WTC11 (cell line): Measurements from ENCODE around the gene OR6K3. TPM values are rescaled to one million over a fixed set of nuclear protein-coding genes. Genes with fewer than 3 reads are reported as not detected.
A peak's percentile ranks its signal among the peaks of the same experiment; 100 is the strongest.

Experiments
- ATAC-seq: fragments of 200-7000 bp; cut with Tn5 transposase; 2 replicates; pipeline ENCODE4 v1.10.0; 2021; ENCODE audit warnings: mild to moderate bottlenecking, moderate library complexity
- CTCF ChIA-PET: fragments of 300-600 bp; sonication (Branson Sonifier 250); formaldehyde crosslinking; loops from one replicate; lab custom pipeline; 2021; ENCODE audit warnings: antibody characterized with exemption; lab: Charles Lee
- POLR2A ChIA-PET: fragments of 350-600 bp; sonication (Branson Sonifier 250); formaldehyde crosslinking; loops from one replicate; lab custom pipeline; 2021; ENCODE audit warnings: antibody characterized with exemption; lab: Charles Lee
- DNase-seq: peaks from one replicate; pipeline ENCODE4 v3.0.0; 2021; ENCODE audit warnings: low spot score
- H3K27ac Mint-ChIP-seq: 2 replicates; pipeline ENCODE4 v1.8.0; 2021; ENCODE audit warnings: mixed read lengths
- H3K27me3 Mint-ChIP-seq: 2 replicates; pipeline ENCODE4 v1.8.0; 2021; ENCODE audit warnings: low read depth, mild to moderate bottlenecking, moderate library complexity, mixed read lengths
- H3K36me3 Mint-ChIP-seq: 2 replicates; pipeline ENCODE4 v1.8.0; 2021; ENCODE audit warnings: mixed read lengths
- H3K4me1 Mint-ChIP-seq: 2 replicates; pipeline ENCODE4 v1.8.0; 2022; ENCODE audit warnings: mixed read lengths
- H3K4me3 Mint-ChIP-seq: 2 replicates; pipeline ENCODE4 v1.8.0; 2021; ENCODE audit warnings: mild to moderate bottlenecking, moderate library complexity, mixed read lengths
- H3K9me3 Mint-ChIP-seq: 2 replicates; pipeline ENCODE4 v1.8.0; 2021; ENCODE audit warnings: mixed read lengths
- CREB1 ChIP-seq: sonication (generic); formaldehyde crosslinking; IDR thresholded peaks from 2 replicates; pipeline ENCODE4 v1.8.0; 2023; ENCODE audit warnings: mild to moderate bottlenecking, missing genetic modification reagents
- CTCF ChIP-seq: fragments of 200-600 bp; IDR thresholded peaks from 2 replicates; pipeline ENCODE4 v1.8.0; 2022; ENCODE audit warnings: antibody characterized with exemption
- E2F4 ChIP-seq: sonication (generic); formaldehyde crosslinking; IDR thresholded peaks from 2 replicates; pipeline ENCODE4 v1.8.1; 2022; ENCODE audit warnings: low read depth, mild to moderate bottlenecking, moderate library complexity, missing genetic modification reagents, borderline replicate concordance
- FOXJ3 ChIP-seq: sonication (generic); formaldehyde crosslinking; IDR thresholded peaks from 2 replicates; pipeline ENCODE4 v1.9.0; 2021; ENCODE audit warnings: missing genetic modification reagents, mild to moderate bottlenecking, borderline replicate concordance
- GTF2I ChIP-seq: fragments of 250-450 bp; sonication (Bioruptor Pico); conservative IDR thresholded peaks from 2 replicates; pipeline ENCODE4 v1.4.0; 2021; ENCODE audit warnings: mild to moderate bottlenecking
- MAX ChIP-seq: sonication (generic); formaldehyde crosslinking; IDR thresholded peaks from 2 replicates; pipeline ENCODE4 v1.8.0; 2022; ENCODE audit warnings: mild to moderate bottlenecking, missing genetic modification reagents
- MXD4 ChIP-seq: fragments of 250-450 bp; sonication (Bioruptor Pico); IDR thresholded peaks from 2 replicates; pipeline ENCODE4 v1.8.0; 2021; ENCODE audit warnings: mild to moderate bottlenecking, moderate library complexity, borderline replicate concordance
- NR3C1 ChIP-seq: sonication (generic); formaldehyde crosslinking; conservative IDR thresholded peaks from 2 replicates; pipeline ENCODE4 v1.8.1; 2023; ENCODE audit warnings: low read depth, mild to moderate bottlenecking, missing genetic modification reagents
- OVOL2 ChIP-seq: fragments of 250-450 bp; sonication (Bioruptor Pico); IDR thresholded peaks from 2 replicates; pipeline ENCODE4 v1.9.0; 2021; ENCODE audit warnings: mild to moderate bottlenecking, borderline replicate concordance
- SOX15 ChIP-seq: fragments of 250-450 bp; sonication (Bioruptor Pico); IDR thresholded peaks from 2 replicates; pipeline ENCODE4 v1.9.0; 2021; ENCODE audit warnings: mild to moderate bottlenecking
- SP1 ChIP-seq: sonication (generic); formaldehyde crosslinking; conservative IDR thresholded peaks from 2 replicates; pipeline ENCODE4 v1.8.1; 2022; ENCODE audit warnings: missing genetic modification reagents
- TCF7 ChIP-seq: sonication (generic); formaldehyde crosslinking; IDR thresholded peaks from 2 replicates; pipeline ENCODE4 v1.8.0; 2022; ENCODE audit warnings: mild to moderate bottlenecking, low read depth, missing genetic modification reagents, moderate library complexity
- ZNF232 ChIP-seq: sonication (generic); formaldehyde crosslinking; IDR thresholded peaks from 2 replicates; pipeline ENCODE4 v1.8.0; 2022; ENCODE audit warnings: mild to moderate bottlenecking, missing genetic modification reagents
- ZNF317 ChIP-seq: sonication (generic); formaldehyde crosslinking; IDR thresholded peaks from 2 replicates; pipeline ENCODE4 v1.8.1; 2023; ENCODE audit warnings: low read depth, mild to moderate bottlenecking, moderate library complexity, missing genetic modification reagents, borderline replicate concordance
- ZNF416 ChIP-seq: fragments of 250-450 bp; sonication (Bioruptor Pico); IDR thresholded peaks from 2 replicates; pipeline ENCODE4 v1.9.0; 2021; ENCODE audit warnings: mild to moderate bottlenecking, inconsistent platforms
- ZNF423 ChIP-seq: fragments of 250-450 bp; sonication (Bioruptor Pico); IDR thresholded peaks from 2 replicates; pipeline ENCODE4 v2.1.2; 2022; ENCODE audit warnings: mild to moderate bottlenecking, moderate library complexity
- total RNA-seq: library from RNA; stranded (reverse); gene quantifications from 3 replicates; pipeline ENCODE4 v1.2.3, GENCODE V29; 2021
- TF ChIP-seq, protein P1 (sequence below): sonication (generic); formaldehyde crosslinking; IDR thresholded peaks from 2 replicates; pipeline ENCODE4 v1.8.0; 2022; ENCODE audit warnings: mild to moderate bottlenecking, missing genetic modification reagents
- TF ChIP-seq, protein P2 (sequence below): fragments of 250-450 bp; sonication (Bioruptor Pico); IDR thresholded peaks from 2 replicates; pipeline ENCODE4 v1.9.0; 2021; ENCODE audit warnings: mild to moderate bottlenecking
- TF ChIP-seq, protein P3 (sequence below): fragments of 250-450 bp; sonication (Bioruptor Pico); IDR thresholded peaks from 2 replicates; pipeline ENCODE4 v1.9.0; 2021; ENCODE audit warnings: moderate library complexity, mild to moderate bottlenecking, inconsistent platforms, borderline replicate concordance
- TF ChIP-seq, protein P4 (sequence below): sonication (generic); formaldehyde crosslinking; IDR thresholded peaks from 2 replicates; pipeline ENCODE4 v1.8.1; 2023; ENCODE audit warnings: mild to moderate bottlenecking, missing genetic modification reagents
- TF ChIP-seq, protein P5 (sequence below): sonication (generic); formaldehyde crosslinking; IDR thresholded peaks from 2 replicates; pipeline ENCODE4 v1.8.1; 2023; ENCODE audit warnings: mild to moderate bottlenecking, missing genetic modification reagents, moderate library complexity

Gene OR6K3
- total RNA-seq, 1 experiment from 2014 or later = not detected

GRCh38 chr1:158716335-158716734 lies 4.2 kb downstream of the OR6K3 start (continued):
- TF ChIP-seq, protein P1, sequence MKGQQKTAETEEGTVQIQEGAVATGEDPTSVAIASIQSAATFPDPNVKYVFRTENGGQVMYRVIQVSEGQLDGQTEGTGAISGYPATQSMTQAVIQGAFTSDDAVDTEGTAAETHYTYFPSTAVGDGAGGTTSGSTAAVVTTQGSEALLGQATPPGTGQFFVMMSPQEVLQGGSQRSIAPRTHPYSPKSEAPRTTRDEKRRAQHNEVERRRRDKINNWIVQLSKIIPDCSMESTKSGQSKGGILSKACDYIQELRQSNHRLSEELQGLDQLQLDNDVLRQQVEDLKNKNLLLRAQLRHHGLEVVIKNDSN (CRISPR knock-in tag) = no peak

DNA sequence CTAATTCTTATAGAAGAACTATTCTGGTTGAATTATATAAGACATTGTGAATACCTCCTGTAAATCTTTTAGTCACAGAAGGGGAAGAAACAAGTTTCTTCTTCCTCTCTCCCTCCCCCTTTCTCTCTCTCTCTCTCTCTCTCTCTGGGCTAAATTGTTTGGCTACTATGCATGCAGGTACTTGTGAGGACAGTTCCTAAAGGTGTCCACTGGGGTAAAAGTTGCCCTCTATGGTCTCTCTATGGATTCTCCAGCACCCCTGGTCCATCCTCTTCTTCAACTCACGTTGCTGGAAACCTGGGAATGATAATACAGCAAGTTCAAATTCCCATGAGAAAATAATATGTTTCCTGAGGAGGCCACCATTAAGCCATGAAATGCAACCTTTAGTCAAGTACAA lies 5.8 kb downstream of the OR6K3 start:
- Mint-ChIP-seq H3K9me3 (no peaks in the 10 kb centered on the region), H3K27ac (no peak overlapping the region), H3K27me3 (no peaks in the 10 kb centered on the region), H3K4me3 (no peak overlapping the region), H3K4me1 (no peaks in the 10 kb centered on the region), H3K36me3 (no peaks in the 10 kb centered on the region)
- TF ChIP-seq GTF2I (CRISPR knock-in tag) (no peak), E2F4 (CRISPR knock-in tag) (no peak), SOX15 (CRISPR knock-in tag) (no peak), TCF7 (CRISPR knock-in tag) (no peak), ZNF317 (CRISPR knock-in tag) (no peak)
- TF ChIP-seq, protein P2, sequence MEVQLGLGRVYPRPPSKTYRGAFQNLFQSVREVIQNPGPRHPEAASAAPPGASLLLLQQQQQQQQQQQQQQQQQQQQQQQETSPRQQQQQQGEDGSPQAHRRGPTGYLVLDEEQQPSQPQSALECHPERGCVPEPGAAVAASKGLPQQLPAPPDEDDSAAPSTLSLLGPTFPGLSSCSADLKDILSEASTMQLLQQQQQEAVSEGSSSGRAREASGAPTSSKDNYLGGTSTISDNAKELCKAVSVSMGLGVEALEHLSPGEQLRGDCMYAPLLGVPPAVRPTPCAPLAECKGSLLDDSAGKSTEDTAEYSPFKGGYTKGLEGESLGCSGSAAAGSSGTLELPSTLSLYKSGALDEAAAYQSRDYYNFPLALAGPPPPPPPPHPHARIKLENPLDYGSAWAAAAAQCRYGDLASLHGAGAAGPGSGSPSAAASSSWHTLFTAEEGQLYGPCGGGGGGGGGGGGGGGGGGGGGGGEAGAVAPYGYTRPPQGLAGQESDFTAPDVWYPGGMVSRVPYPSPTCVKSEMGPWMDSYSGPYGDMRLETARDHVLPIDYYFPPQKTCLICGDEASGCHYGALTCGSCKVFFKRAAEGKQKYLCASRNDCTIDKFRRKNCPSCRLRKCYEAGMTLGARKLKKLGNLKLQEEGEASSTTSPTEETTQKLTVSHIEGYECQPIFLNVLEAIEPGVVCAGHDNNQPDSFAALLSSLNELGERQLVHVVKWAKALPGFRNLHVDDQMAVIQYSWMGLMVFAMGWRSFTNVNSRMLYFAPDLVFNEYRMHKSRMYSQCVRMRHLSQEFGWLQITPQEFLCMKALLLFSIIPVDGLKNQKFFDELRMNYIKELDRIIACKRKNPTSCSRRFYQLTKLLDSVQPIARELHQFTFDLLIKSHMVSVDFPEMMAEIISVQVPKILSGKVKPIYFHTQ (CRISPR knock-in tag) = no peak
- TF ChIP-seq, protein P3, sequence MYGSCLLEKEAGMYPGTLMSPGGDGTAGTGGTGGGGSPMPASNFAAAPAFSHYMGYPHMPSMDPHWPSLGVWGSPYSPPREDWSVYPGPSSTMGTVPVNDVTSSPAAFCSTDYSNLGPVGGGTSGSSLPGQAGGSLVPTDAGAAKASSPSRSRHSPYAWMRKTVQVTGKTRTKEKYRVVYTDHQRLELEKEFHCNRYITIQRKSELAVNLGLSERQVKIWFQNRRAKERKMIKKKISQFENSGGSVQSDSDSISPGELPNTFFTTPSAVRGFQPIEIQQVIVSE = no peak
- CTCF ChIA-PET = no interaction called here
- DNase-seq (no peak), ATAC-seq (peak; percentile 60; the same call in 1 of the 2 replicates)
- POLR2A ChIA-PET = no interaction called here

DNA sequence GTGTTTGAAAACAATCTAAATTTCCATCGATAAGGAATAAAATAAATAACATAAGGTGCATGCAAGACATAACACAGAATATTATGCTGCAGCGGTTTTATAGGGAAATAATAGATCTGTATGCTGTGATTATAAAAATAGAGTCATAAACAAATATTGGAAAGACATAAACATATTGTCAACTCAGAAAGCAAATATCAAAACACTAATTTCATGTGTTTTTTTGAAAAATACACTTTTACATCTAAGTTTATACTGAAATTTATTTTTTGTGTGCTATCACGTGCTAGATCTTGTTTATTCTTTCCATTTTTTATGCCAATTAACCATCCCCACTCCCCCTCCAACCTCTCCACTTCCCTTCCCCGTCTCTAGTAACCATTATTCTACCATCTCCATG lies 9.4 kb downstream of the OR6K3 start:
- no peak overlapping the region for H3K4me3 Mint-ChIP-seq
- ATAC-seq = no peak
- no peaks in the 10 kb centered on the region for H3K9me3 Mint-ChIP-seq
- no peaks in the 10 kb centered on the region for H3K4me1 Mint-ChIP-seq
- no peak overlapping the region for H3K27ac Mint-ChIP-seq
- no peak for DNase-seq
- H3K27me3 Mint-ChIP-seq = no peaks in the 10 kb centered on the region
- no peaks in the 10 kb centered on the region for H3K36me3 Mint-ChIP-seq
- ChIA-PET POLR2A (no interaction called here), CTCF (no interaction called here)
- TF ChIP-seq CTCF (no peak), MAX (no peak), OVOL2 (CRISPR knock-in tag) (no peak), NR3C1 (CRISPR knock-in tag) (no peak), FOXJ3 (CRISPR knock-in tag) (no peak), SP1 (CRISPR knock-in tag) (no peak), CREB1 (CRISPR knock-in tag) (no peak), ZNF416 (no peak), ZNF423 (CRISPR knock-in tag) (no peak), MXD4 (CRISPR knock-in tag) (no peak), ZNF232 (CRISPR knock-in tag) (no peak)
- TF ChIP-seq, protein P1 (CRISPR knock-in tag) = no peak
- TF ChIP-seq, protein P4, sequence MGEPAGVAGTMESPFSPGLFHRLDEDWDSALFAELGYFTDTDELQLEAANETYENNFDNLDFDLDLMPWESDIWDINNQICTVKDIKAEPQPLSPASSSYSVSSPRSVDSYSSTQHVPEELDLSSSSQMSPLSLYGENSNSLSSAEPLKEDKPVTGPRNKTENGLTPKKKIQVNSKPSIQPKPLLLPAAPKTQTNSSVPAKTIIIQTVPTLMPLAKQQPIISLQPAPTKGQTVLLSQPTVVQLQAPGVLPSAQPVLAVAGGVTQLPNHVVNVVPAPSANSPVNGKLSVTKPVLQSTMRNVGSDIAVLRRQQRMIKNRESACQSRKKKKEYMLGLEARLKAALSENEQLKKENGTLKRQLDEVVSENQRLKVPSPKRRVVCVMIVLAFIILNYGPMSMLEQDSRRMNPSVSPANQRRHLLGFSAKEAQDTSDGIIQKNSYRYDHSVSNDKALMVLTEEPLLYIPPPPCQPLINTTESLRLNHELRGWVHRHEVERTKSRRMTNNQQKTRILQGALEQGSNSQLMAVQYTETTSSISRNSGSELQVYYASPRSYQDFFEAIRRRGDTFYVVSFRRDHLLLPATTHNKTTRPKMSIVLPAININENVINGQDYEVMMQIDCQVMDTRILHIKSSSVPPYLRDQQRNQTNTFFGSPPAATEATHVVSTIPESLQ (CRISPR knock-in tag) = no peak
- TF ChIP-seq, protein P3 = no peak
- TF ChIP-seq, protein P5, sequence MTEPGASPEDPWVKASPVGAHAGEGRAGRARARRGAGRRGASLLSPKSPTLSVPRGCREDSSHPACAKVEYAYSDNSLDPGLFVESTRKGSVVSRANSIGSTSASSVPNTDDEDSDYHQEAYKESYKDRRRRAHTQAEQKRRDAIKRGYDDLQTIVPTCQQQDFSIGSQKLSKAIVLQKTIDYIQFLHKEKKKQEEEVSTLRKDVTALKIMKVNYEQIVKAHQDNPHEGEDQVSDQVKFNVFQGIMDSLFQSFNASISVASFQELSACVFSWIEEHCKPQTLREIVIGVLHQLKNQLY (CRISPR knock-in tag) = no peak
